IMR-90 (cell line): ENCODE measurements around the gene KATNBL1. TPM values are rescaled to one million over a fixed set of nuclear protein-coding genes. Genes with fewer than 3 reads are reported as not detected.
A peak's percentile ranks its signal among the peaks of the same experiment; 100 is the strongest.

ENCODE experiments used
- ATAC-seq: fragments of 200-7000 bp; cut with Tn5 transposase; 2 replicates; pipeline ENCODE4 v1.9.1; 2020; ENCODE audit warnings: low read depth, mild to moderate bottlenecking, moderate library complexity
- BruUV-seq: library from RNA; stranded (reverse); fragments of 400-500 nt; replicated peaks from 2 replicates; lab custom pipeline; 2021; lab: Mats Ljungman, UMichigan
- CTCF ChIA-PET: fragments of 300-600 bp; formaldehyde crosslinking; extraction: SDS; loops from one replicate; lab custom pipeline; 2021; ENCODE audit warnings: antibody characterized with exemption; lab: Yijun Ruan, JAX
- POLR2A ChIA-PET: fragments of 300-600 bp; sonication (Branson Sonifier 250); formaldehyde crosslinking; loops from one replicate; lab custom pipeline; 2022; ENCODE audit warnings: antibody characterized with exemption; ENCODE audit not compliant: unreplicated experiment; lab: Charles Lee
- DNase-seq: peaks from one replicate; pipeline ENCODE4 v3.0.0; 2013
- H2AFZ ChIP-seq: replicated peaks from 2 replicates; pipeline ENCODE3; 2013; ENCODE audit warnings: low read length, mild to moderate bottlenecking; ENCODE audit not compliant: poor library complexity
- H2AK5ac ChIP-seq: 2 replicates; pipeline ENCODE4 v1.6.1; 2013; ENCODE audit warnings: low read depth, low read length, inconsistent platforms
- H2AK9ac ChIP-seq: replicated peaks from 2 replicates; pipeline ENCODE3; 2013; ENCODE audit warnings: mild to moderate bottlenecking, low read depth, low read length, moderate library complexity; ENCODE audit not compliant: poor library complexity
- H2BK120ac ChIP-seq: 2 replicates; pipeline ENCODE4 v1.6.1; 2013; ENCODE audit warnings: low read depth, low read length, inconsistent platforms
- H2BK15ac ChIP-seq: 3 replicates; pipeline ENCODE4 v1.6.1; 2013; ENCODE audit warnings: low read depth, low read length, inconsistent platforms
- H2BK20ac ChIP-seq: 2 replicates; pipeline ENCODE4 v1.6.1; 2013; ENCODE audit warnings: low read depth, mild to moderate bottlenecking, inconsistent platforms, low read length, moderate library complexity
- H2BK5ac ChIP-seq: 2 replicates; pipeline ENCODE4 v1.6.1; 2013; ENCODE audit warnings: mild to moderate bottlenecking, low read depth, low read length, inconsistent platforms; ENCODE audit not compliant: poor library complexity, severe bottlenecking
- H3K14ac ChIP-seq: replicated peaks from 2 replicates; pipeline ENCODE4 v1.6.1; 2013; ENCODE audit warnings: low read depth, low read length, inconsistent platforms
- H3K18ac ChIP-seq: 2 replicates; pipeline ENCODE4 v1.6.1; 2013; ENCODE audit warnings: low read depth, low read length, control low read depth
- H3K23ac ChIP-seq: 2 replicates; pipeline ENCODE4 v1.6.1; 2013; ENCODE audit warnings: low read depth, low read length, inconsistent platforms
- H3K27ac ChIP-seq: 2 replicates; pipeline ENCODE4 v1.5.1; 2013; ENCODE audit warnings: mild to moderate bottlenecking, control low read depth, low read length; ENCODE audit not compliant: insufficient read depth
- H3K27me3 ChIP-seq: 2 replicates; pipeline ENCODE4 v1.6.1; 2013; ENCODE audit warnings: low read length; ENCODE audit not compliant: control insufficient read depth, insufficient read depth
- H3K36me3 ChIP-seq: 2 replicates; pipeline ENCODE4 v1.6.1; 2013; ENCODE audit warnings: low read length, mixed read lengths; ENCODE audit not compliant: control insufficient read depth, insufficient read depth
- H3K4ac ChIP-seq: 2 replicates; pipeline ENCODE4 v1.6.1; 2013; ENCODE audit warnings: low read depth, low read length, inconsistent platforms
- H3K4me1 ChIP-seq: 2 replicates; pipeline ENCODE4 v1.6.1; 2013; ENCODE audit warnings: low read length, mixed read lengths; ENCODE audit not compliant: control insufficient read depth, insufficient read depth
- H3K4me2 ChIP-seq: 2 replicates; pipeline ENCODE4 v1.6.1; 2013; ENCODE audit warnings: low read depth, mild to moderate bottlenecking, control low read depth, low read length, moderate library complexity
- H3K4me3 ChIP-seq: 2 replicates; pipeline ENCODE4 v1.5.1; 2013; ENCODE audit warnings: low read depth, mild to moderate bottlenecking, control low read depth, low read length, moderate library complexity; ENCODE audit not compliant: insufficient read depth
- H3K56ac ChIP-seq: 2 replicates; pipeline ENCODE4 v1.6.1; 2013; ENCODE audit warnings: low read length, inconsistent platforms; ENCODE audit not compliant: insufficient read depth; ENCODE audit errors: extremely low read depth
- H3K79me1 ChIP-seq, 2 experiments: 2 replicates each; pipeline ENCODE4 v1.6.1; 2013; ENCODE audit warnings: low read length in 2 of 2, inconsistent platforms in 1 of 2, low read depth in 1 of 2
- H3K9ac ChIP-seq: 2 replicates; pipeline ENCODE4 v1.6.1; 2013; ENCODE audit warnings: low read depth, low read length, control low read depth
- H3K9me1 ChIP-seq: 2 replicates; pipeline ENCODE4 v1.6.1; 2013; ENCODE audit warnings: low read length, inconsistent platforms; ENCODE audit not compliant: insufficient read depth
- H3K9me3 ChIP-seq: 2 replicates; pipeline ENCODE4 v1.6.1; 2013; ENCODE audit warnings: low read length; ENCODE audit not compliant: control insufficient read depth, insufficient read depth
- H4K20me1 ChIP-seq: 2 replicates; pipeline ENCODE4 v1.6.1; 2013; ENCODE audit warnings: low read length, inconsistent platforms; ENCODE audit not compliant: insufficient read depth
- H4K5ac ChIP-seq: 2 replicates; pipeline ENCODE4 v1.6.1; 2013; ENCODE audit warnings: mild to moderate bottlenecking, low read depth, low read length, control low read depth
- H4K8ac ChIP-seq, 2 experiments: 2 replicates each; pipeline ENCODE4 v1.6.1; 2013; ENCODE audit warnings: low read depth in 2 of 2, low read length in 2 of 2, control low read depth in 1 of 2, inconsistent platforms in 1 of 2
- H4K91ac ChIP-seq: 2 replicates; pipeline ENCODE4 v1.6.1; 2013; ENCODE audit warnings: low read depth, low read length, inconsistent platforms; ENCODE audit not compliant: insufficient read depth
- BHLHE40 ChIP-seq: fragments of 150-350 bp; IDR thresholded peaks from 2 replicates; pipeline ENCODE4 v1.6.1; 2016; ENCODE audit warnings: mild to moderate bottlenecking, low read depth, low read length
- CEBPB ChIP-seq: IDR thresholded peaks from 2 replicates; pipeline ENCODE4 v1.6.1; 2012; ENCODE audit warnings: low read depth, low read length, improper control_type of control experiment
- MXI1 ChIP-seq: IDR thresholded peaks from 2 replicates; pipeline ENCODE4 v1.6.1; 2012; ENCODE audit warnings: low read depth, mild to moderate bottlenecking, low read length, moderate library complexity, borderline replicate concordance
- NFE2L2 ChIP-seq: fragments of 150-350 bp; IDR thresholded peaks from 2 replicates; pipeline ENCODE4 v1.6.1; 2016; ENCODE audit warnings: low read depth, mild to moderate bottlenecking, low read length
- POLR2A ChIP-seq: IDR thresholded peaks from 2 replicates; pipeline ENCODE4 v1.6.1; 2012; ENCODE audit warnings: mild to moderate bottlenecking, low read depth, low read length
- RCOR1 ChIP-seq: IDR thresholded peaks from 2 replicates; pipeline ENCODE4 v1.6.1; 2012; ENCODE audit warnings: mild to moderate bottlenecking, low read length, improper control_type of control experiment; ENCODE audit not compliant: insufficient replicate concordance
- SMC3 ChIP-seq: fragments of 150-350 bp; IDR thresholded peaks from 2 replicates; pipeline ENCODE4 v1.6.1; 2016; ENCODE audit warnings: low read depth, mild to moderate bottlenecking, antibody characterized with exemption, low read length, moderate library complexity
- WGBS, 2 experiments: methylation state at CpG; one replicate each; pipeline versions ENCODE4 v1.1.5 to v1.1.7; 2013; ENCODE audit warnings: missing lambda C conversion rate in 2 of 2; ENCODE audit not compliant: insufficient read length in 1 of 2; ENCODE audit errors: extremely low coverage in 2 of 2; 5-methylcytosine and 5-hydroxymethylcytosine counted together
- dilution Hi-C: fragments of 300-500 bp; cut with HindIII; formaldehyde crosslinking; loops from one replicate; pipeline ENCODE4 v1.14.3; 2018; ENCODE audit warnings: low sequenced_read_pairs; ENCODE audit not compliant: unreplicated experiment
- in situ Hi-C: fragments of 300-500 bp; cut with MboI; formaldehyde crosslinking; loops from 3 replicates; pipeline ENCODE4 v1.14.3; 2019; ENCODE audit warnings: low sequenced_read_pairs, inconsistent platforms, mixed read lengths
- intact Hi-C: fragments of 100-400 bp; cut with micrococcal nuclease; formaldehyde crosslinking; loops from 2 replicates; pipeline ENCODE4 v1.10.0; 2022
- polyA plus RNA-seq, 3 experiments: library from polyadenylated mRNA; depleted of rRNA; stranded (reverse); fragments of >200 nt; gene quantifications; 2 replicates each; pipeline ENCODE4 v1.2.3, GENCODE V29; 2012; ENCODE audit warnings: low replicate concordance in 1 of 3
- total RNA-seq: library from RNA; depleted of rRNA; stranded (reverse); fragments of >200 nt; gene quantifications from 2 replicates; pipeline ENCODE4 v1.2.3, GENCODE V29; 2012
- TF ChIP-seq, protein P1 (sequence below): fragments of 150-350 bp; IDR thresholded peaks from 2 replicates; pipeline ENCODE4 v1.6.1; 2017; ENCODE audit warnings: mild to moderate bottlenecking, antibody characterized with exemption, low read length, low read depth
- TF ChIP-seq, protein P2 (sequence below): fragments of 150-350 bp; IDR thresholded peaks from 2 replicates; pipeline ENCODE4 v1.6.1; 2016; ENCODE audit warnings: low read depth, mild to moderate bottlenecking, low read length, moderate library complexity, borderline replicate concordance

KATNBL1 gene
- total and polyA plus RNA-seq, 2 of the 4 experiments (the other 2 are of a cell fraction), result 17.1 to 24.0 TPM

DNA sequence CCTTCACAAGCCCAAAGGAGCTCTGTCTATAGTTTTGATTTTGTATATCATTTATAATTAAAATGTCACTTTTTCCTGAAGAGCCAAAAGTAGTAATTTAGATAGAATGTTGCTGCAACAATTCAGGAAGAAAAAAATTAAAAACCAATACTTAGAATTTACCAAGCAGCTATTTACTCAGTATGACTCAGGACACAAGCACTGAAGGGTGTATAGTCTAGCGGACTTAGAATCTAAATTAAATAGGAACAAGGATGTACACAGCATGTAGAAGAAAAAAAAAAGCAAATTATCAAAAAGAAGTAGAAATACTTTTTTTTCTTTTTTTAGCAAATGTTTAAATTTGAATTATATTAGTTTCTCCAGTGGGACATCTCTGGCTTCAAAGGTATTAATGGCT is 76.4 kb downstream of the KATNBL1 start:
- H3K27ac ChIP-seq, result no peak overlapping the region
- no peak overlapping the region for H2BK120ac ChIP-seq
- no peak overlapping the region for H2BK20ac ChIP-seq
- dilution Hi-C loops, result no loop called here
- no peak overlapping the region for H2AK5ac ChIP-seq
- no peak overlapping the region for H3K18ac ChIP-seq
- no peak overlapping the region for H3K4ac ChIP-seq
- no peaks in the 10 kb centered on the region for H3K27me3 ChIP-seq
- no peak overlapping the region for H3K9ac ChIP-seq
- H4K20me1 ChIP-seq, result no peaks in the 10 kb centered on the region
- intact Hi-C loops, result loop anchor here (1.0 kb wide), 1 partner anchor 10 kb away; no protein-coding TSS in a partner anchor
- H3K14ac ChIP-seq, result no peak overlapping the region
- H2AFZ ChIP-seq, result no peak overlapping the region
- H3K4me3 ChIP-seq, result no peak overlapping the region
- H4K8ac ChIP-seq, result no peak overlapping the region
- no peaks in the 10 kb centered on the region for H3K36me3 ChIP-seq
- no peak overlapping the region for H4K91ac ChIP-seq
- H3K4me2 ChIP-seq, result no peak overlapping the region
- H3K56ac ChIP-seq, result no peak overlapping the region
- no peaks in the 10 kb centered on the region for H3K4me1 ChIP-seq
- H3K23ac ChIP-seq, result no peak overlapping the region
- no peaks in the 10 kb centered on the region for H3K9me3 ChIP-seq
- H3K79me1 ChIP-seq, result no peaks in the 10 kb centered on the region
- no peak overlapping the region for H2BK15ac ChIP-seq
- CTCF ChIA-PET, result no interaction called here
- no peak overlapping the region for H4K5ac ChIP-seq
- H2BK5ac ChIP-seq, result no peak overlapping the region
- in situ Hi-C loops, result no loop called here
- no CpG with 5 or more reads among the region's 1 CpG for WGBS, 2 experiments
- peak; percentile 39 for DNase-seq
- no TSS peak for BruUV-seq
- H3K9me1 ChIP-seq, result no peaks in the 10 kb centered on the region
- no peak overlapping the region for H2AK9ac ChIP-seq
- ATAC-seq, result peak; percentile 70
- TF ChIP-seq RCOR1, result no peak
- TF ChIP-seq, protein P1, sequence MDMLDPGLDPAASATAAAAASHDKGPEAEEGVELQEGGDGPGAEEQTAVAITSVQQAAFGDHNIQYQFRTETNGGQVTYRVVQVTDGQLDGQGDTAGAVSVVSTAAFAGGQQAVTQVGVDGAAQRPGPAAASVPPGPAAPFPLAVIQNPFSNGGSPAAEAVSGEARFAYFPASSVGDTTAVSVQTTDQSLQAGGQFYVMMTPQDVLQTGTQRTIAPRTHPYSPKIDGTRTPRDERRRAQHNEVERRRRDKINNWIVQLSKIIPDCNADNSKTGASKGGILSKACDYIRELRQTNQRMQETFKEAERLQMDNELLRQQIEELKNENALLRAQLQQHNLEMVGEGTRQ, result no peak
- TF ChIP-seq, protein P2, sequence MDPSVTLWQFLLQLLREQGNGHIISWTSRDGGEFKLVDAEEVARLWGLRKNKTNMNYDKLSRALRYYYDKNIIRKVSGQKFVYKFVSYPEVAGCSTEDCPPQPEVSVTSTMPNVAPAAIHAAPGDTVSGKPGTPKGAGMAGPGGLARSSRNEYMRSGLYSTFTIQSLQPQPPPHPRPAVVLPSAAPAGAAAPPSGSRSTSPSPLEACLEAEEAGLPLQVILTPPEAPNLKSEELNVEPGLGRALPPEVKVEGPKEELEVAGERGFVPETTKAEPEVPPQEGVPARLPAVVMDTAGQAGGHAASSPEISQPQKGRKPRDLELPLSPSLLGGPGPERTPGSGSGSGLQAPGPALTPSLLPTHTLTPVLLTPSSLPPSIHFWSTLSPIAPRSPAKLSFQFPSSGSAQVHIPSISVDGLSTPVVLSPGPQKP, result no peak
- TF ChIP-seq POLR2A, result no peak
- TF ChIP-seq SMC3, result no peak
- TF ChIP-seq MXI1, result no peak
- no peak for TF ChIP-seq CEBPB
- TF ChIP-seq NFE2L2, result no peak
- TF ChIP-seq BHLHE40, result no peak
- POLR2A ChIA-PET, result no interaction called here
